Esophagus muscularis mucosa (tissue), 3 donors: Measurements from ENCODE around the gene FUT9.

Experiments used
- CTCF ChIP-seq, 3 experiments: fragments of 200-600 bp in 2 of 3; fragments of 450-650 bp in 1 of 3; sonication (generic) in 2 of 3; IDR thresholded peaks; one replicate each; pipeline ENCODE4 v1.5.1; 2017 to 2019; ENCODE audit warnings: antibody characterized with exemption in 3 of 3, mild to moderate bottlenecking in 2 of 3, moderate library complexity in 1 of 3
- POLR2A ChIP-seq: fragments of 450-650 bp; IDR thresholded peaks from one replicate; pipeline ENCODE4 v1.6.1; 2017; ENCODE audit warnings: antibody characterized with exemption, moderate library complexity, mild to moderate bottlenecking, low read depth

- TF ChIP-seq CTCF (IDR thresholded peaks at IDR 0.05) = no peak
- TF ChIP-seq POLR2A = no peak
These were observed 728 bp downstream of the FUT9 start for GRCh38 chr6:96016334-96017069.
